H9 (cell line): ENCODE results near the gene MOB4. TPM values are rescaled to one million over a fixed set of nuclear protein-coding genes. Genes with fewer than 3 reads are reported as not detected.
A peak's percentile ranks its signal among the peaks of the same experiment; 100 is the strongest.

Experiments used
- DNase-seq: peaks from one replicate; pipeline ENCODE4 v3.0.0-alpha.2; 2017
- H2AFZ ChIP-seq: one replicate; pipeline ENCODE4 v1.6.1; 2013; ENCODE audit warnings: mild to moderate bottlenecking, low read length, control low read depth, moderate library complexity
- H2AK5ac ChIP-seq: 2 replicates; pipeline ENCODE4 v1.6.1; 2013; ENCODE audit warnings: low read length, control low read depth, mixed read lengths; ENCODE audit not compliant: insufficient read length
- H2BK120ac ChIP-seq: one replicate; pipeline ENCODE4 v1.6.1; 2013; ENCODE audit warnings: low read depth, mild to moderate bottlenecking, low read length, control low read depth, inconsistent platforms; ENCODE audit not compliant: poor library complexity, severe bottlenecking
- H2BK12ac ChIP-seq: 2 replicates; pipeline ENCODE4 v1.6.1; 2013; ENCODE audit warnings: low read length, control low read depth, mixed read lengths, low read depth; ENCODE audit not compliant: insufficient read length
- H2BK15ac ChIP-seq: 2 replicates; pipeline ENCODE4 v1.6.1; 2013; ENCODE audit warnings: low read depth, low read length, control low read depth
- H2BK20ac ChIP-seq: one replicate; pipeline ENCODE4 v1.6.1; 2013; ENCODE audit warnings: low read depth, mild to moderate bottlenecking, low read length, control low read depth, inconsistent platforms; ENCODE audit not compliant: poor library complexity, severe bottlenecking
- H2BK5ac ChIP-seq: 2 replicates; pipeline ENCODE4 v1.6.1; 2013; ENCODE audit warnings: low read length, control low read depth, mixed read lengths; ENCODE audit not compliant: insufficient read length
- H3K14ac ChIP-seq: 2 replicates; pipeline ENCODE4 v1.6.1; 2013; ENCODE audit warnings: low read length, control low read depth; ENCODE audit not compliant: insufficient read depth
- H3K18ac ChIP-seq: 2 replicates; pipeline ENCODE4 v1.6.1; 2013; ENCODE audit warnings: low read depth, mild to moderate bottlenecking, mixed read lengths, low read length, control low read depth; ENCODE audit not compliant: insufficient read length
- H3K23ac ChIP-seq: 2 replicates; pipeline ENCODE4 v1.6.1; 2013; ENCODE audit warnings: low read length, control low read depth, mixed read lengths, low read depth; ENCODE audit not compliant: insufficient read length
- H3K23me2 ChIP-seq: 2 replicates; pipeline ENCODE4 v1.6.1; 2013; ENCODE audit warnings: low read depth, mild to moderate bottlenecking, mixed read lengths, low read length, control low read depth; ENCODE audit not compliant: insufficient read length, poor library complexity, severe bottlenecking
- H3K27ac ChIP-seq: 2 replicates; pipeline ENCODE4 v1.5.1; 2013; ENCODE audit warnings: low read length, control low read depth, mixed read lengths, low read depth; ENCODE audit not compliant: insufficient read length
- H3K27me3 ChIP-seq: 2 replicates; pipeline ENCODE4 v1.6.1; 2013; ENCODE audit warnings: low read length, control low read depth, inconsistent platforms; ENCODE audit not compliant: insufficient read depth
- H3K4ac ChIP-seq: 2 replicates; pipeline ENCODE4 v1.6.1; 2013; ENCODE audit warnings: low read depth, mild to moderate bottlenecking, control low read depth, inconsistent platforms, low read length, moderate library complexity
- H3K4me1 ChIP-seq: 2 replicates; pipeline ENCODE4 v1.6.1; 2013; ENCODE audit warnings: low read length, control low read depth, inconsistent platforms; ENCODE audit not compliant: insufficient read depth
- H3K4me2 ChIP-seq: 2 replicates; pipeline ENCODE4 v1.6.1; 2013; ENCODE audit warnings: low read length, control low read depth, mixed read lengths; ENCODE audit not compliant: insufficient read length, insufficient read depth
- H3K56ac ChIP-seq: 2 replicates; pipeline ENCODE4 v1.6.1; 2013; ENCODE audit warnings: low read depth, mild to moderate bottlenecking, mixed read lengths, low read length, control low read depth; ENCODE audit not compliant: insufficient read length
- H3K79me1 ChIP-seq: 2 replicates; pipeline ENCODE4 v1.6.1; 2013; ENCODE audit warnings: low read depth, mild to moderate bottlenecking, moderate library complexity, low read length, control low read depth, inconsistent platforms; ENCODE audit not compliant: insufficient read depth, poor library complexity, severe bottlenecking
- H3K79me2 ChIP-seq: 2 replicates; pipeline ENCODE4 v1.6.1; 2013; ENCODE audit warnings: low read length, control low read depth, inconsistent platforms; ENCODE audit not compliant: insufficient read depth
- H3K9ac ChIP-seq: 2 replicates; pipeline ENCODE4 v1.6.1; 2013; ENCODE audit warnings: low read length, control low read depth, mixed read lengths; ENCODE audit not compliant: insufficient read length; ENCODE audit errors: extremely low read depth
- H3K9me3 ChIP-seq: one replicate; pipeline ENCODE4 v1.6.1; 2013; ENCODE audit warnings: low read depth, low read length, inconsistent platforms; ENCODE audit not compliant: control insufficient read depth
- H3T11ph ChIP-seq: one replicate; pipeline ENCODE4 v1.6.1; 2013; ENCODE audit warnings: mild to moderate bottlenecking, low read length, control low read depth, inconsistent platforms
- H4K20me1 ChIP-seq: one replicate; pipeline ENCODE4 v1.6.1; 2013; ENCODE audit not compliant: control insufficient read depth, insufficient read length, insufficient read depth
- H4K5ac ChIP-seq: 2 replicates; pipeline ENCODE4 v1.6.1; 2013; ENCODE audit warnings: low read depth, mild to moderate bottlenecking, mixed read lengths, low read length, control low read depth; ENCODE audit not compliant: insufficient read length
- H4K8ac ChIP-seq: replicated peaks from 2 replicates; pipeline ENCODE4 v1.6.1; 2013; ENCODE audit warnings: low read length, control low read depth, mixed read lengths, low read depth; ENCODE audit not compliant: insufficient read length
- H4K91ac ChIP-seq: 2 replicates; pipeline ENCODE4 v1.6.1; 2013; ENCODE audit warnings: low read depth, mild to moderate bottlenecking, moderate library complexity, mixed read lengths, low read length, control low read depth; ENCODE audit not compliant: insufficient read length
- H3K27ac Mint-ChIP-seq, 3 experiments: 2 replicates in 2 of 3; 3 replicates in 1 of 3; pipeline ENCODE4 v1.8.0; 2020 to 2021; ENCODE audit warnings: mixed read lengths in 3 of 3, mild to moderate bottlenecking in 1 of 3, moderate library complexity in 1 of 3
- H3K27me3 Mint-ChIP-seq: 2 replicates; pipeline ENCODE4 v1.8.0; 2021; ENCODE audit warnings: low read depth, mild to moderate bottlenecking, moderate library complexity, mixed read lengths
- H3K36me3 Mint-ChIP-seq, 3 experiments: 2 replicates in 2 of 3; 3 replicates in 1 of 3; pipeline ENCODE4 v1.8.0; 2020 to 2021; ENCODE audit warnings: low read depth in 3 of 3, mixed read lengths in 3 of 3; ENCODE audit not compliant: insufficient read depth in 1 of 3
- H3K4me1 Mint-ChIP-seq, 2 experiments: 2 replicates each; pipeline ENCODE4 v1.8.0; 2020; ENCODE audit warnings: mixed read lengths in 2 of 2
- H3K4me3 Mint-ChIP-seq, 2 experiments: 2 replicates in 1 of 2; 3 replicates in 1 of 2; pipeline ENCODE4 v1.8.0; 2020 to 2021; ENCODE audit warnings: mild to moderate bottlenecking in 2 of 2, mixed read lengths in 2 of 2, moderate library complexity in 1 of 2
- H3K9me3 Mint-ChIP-seq, 2 experiments: 2 replicates in 1 of 2; 3 replicates in 1 of 2; pipeline ENCODE4 v1.8.0; 2020; ENCODE audit warnings: mild to moderate bottlenecking in 2 of 2, mixed read lengths in 2 of 2, moderate library complexity in 1 of 2
- WGBS: extraction: QIAGEN DNeasy Blood & Tissue Kit; methylation state at CpG from one replicate; pipeline ENCODE4 v1.1.7; 2013; ENCODE audit warnings: missing lambda C conversion rate, low lambda C conversion rate, mixed read lengths; ENCODE audit not compliant: insufficient read length; ENCODE audit errors: extremely low coverage; 5-methylcytosine and 5-hydroxymethylcytosine counted together
- total RNA-seq: library from RNA; stranded (reverse); gene quantifications from 2 replicates; pipeline ENCODE4 v1.2.1, GENCODE V29; 2021
- TF ChIP-seq, protein P1 (sequence below): fragments of 200-600 bp; sonication (generic); conservative IDR thresholded peaks from 3 replicates; pipeline ENCODE4 v1.8.0; 2021; ENCODE audit warnings: antibody characterized with exemption, mild to moderate bottlenecking

MOB4 gene
- total RNA-seq, 1 experiment from 2014 or later, result 57.6 TPM

DNA sequence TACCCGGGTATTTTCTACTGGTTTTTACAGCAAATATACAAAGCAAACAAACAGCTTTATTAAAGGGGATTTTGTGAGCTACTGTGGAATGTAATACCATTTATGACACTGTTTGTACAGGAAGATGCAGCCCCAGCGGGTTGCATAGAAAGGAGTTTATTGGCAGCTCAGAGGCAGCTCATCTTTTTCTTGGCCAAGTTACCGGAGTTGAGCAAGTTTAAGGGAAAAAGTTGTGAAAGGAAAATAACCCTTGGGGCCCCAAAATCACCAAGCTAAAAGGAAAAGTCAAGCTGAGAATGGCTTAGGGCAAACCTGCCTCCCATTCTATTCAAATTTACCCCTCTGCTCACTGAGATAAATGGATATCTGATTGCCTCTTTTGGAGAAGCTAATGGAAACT, 60.8 kb downstream of the MOB4 start:
- no peaks in the 10 kb centered on the region for H3K79me1 ChIP-seq
- peaks cover 15% of the 10 kb centered on the region; the same call in 1 of the 2 replicates for H3K4me1 ChIP-seq
- TF ChIP-seq, protein P1, sequence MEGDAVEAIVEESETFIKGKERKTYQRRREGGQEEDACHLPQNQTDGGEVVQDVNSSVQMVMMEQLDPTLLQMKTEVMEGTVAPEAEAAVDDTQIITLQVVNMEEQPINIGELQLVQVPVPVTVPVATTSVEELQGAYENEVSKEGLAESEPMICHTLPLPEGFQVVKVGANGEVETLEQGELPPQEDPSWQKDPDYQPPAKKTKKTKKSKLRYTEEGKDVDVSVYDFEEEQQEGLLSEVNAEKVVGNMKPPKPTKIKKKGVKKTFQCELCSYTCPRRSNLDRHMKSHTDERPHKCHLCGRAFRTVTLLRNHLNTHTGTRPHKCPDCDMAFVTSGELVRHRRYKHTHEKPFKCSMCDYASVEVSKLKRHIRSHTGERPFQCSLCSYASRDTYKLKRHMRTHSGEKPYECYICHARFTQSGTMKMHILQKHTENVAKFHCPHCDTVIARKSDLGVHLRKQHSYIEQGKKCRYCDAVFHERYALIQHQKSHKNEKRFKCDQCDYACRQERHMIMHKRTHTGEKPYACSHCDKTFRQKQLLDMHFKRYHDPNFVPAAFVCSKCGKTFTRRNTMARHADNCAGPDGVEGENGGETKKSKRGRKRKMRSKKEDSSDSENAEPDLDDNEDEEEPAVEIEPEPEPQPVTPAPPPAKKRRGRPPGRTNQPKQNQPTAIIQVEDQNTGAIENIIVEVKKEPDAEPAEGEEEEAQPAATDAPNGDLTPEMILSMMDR, result no peak
- H4K91ac ChIP-seq, result no peak overlapping the region
- no peaks in the 10 kb centered on the region for H3K27me3 Mint-ChIP-seq
- no peaks in the 10 kb centered on the region for H3K27me3 ChIP-seq
- H2BK120ac ChIP-seq, result no peak overlapping the region
- no peak overlapping the region for H3K18ac ChIP-seq
- peak overlapping the region in 2 of 3 experiments; percentile 8 to 18; a peak in 4 of 7 replicates for H3K27ac Mint-ChIP-seq
- no peaks in the 10 kb centered on the region; the same call in 1 of the 2 replicates for H3K79me2 ChIP-seq
- no peaks in the 10 kb centered on the region for H3K23me2 ChIP-seq
- WGBS, result no CpG with 5 or more reads among the region's 3 CpGs
- H3K36me3 Mint-ChIP-seq, result peaks cover 36 to 39% (median 37%) of the 10 kb centered on the region in 3 experiments
- no peak overlapping the region for H2BK20ac ChIP-seq
- no peak overlapping the region for H3T11ph ChIP-seq
- no peak for DNase-seq
- no peak overlapping the region for H3K14ac ChIP-seq
- H3K4me1 Mint-ChIP-seq, result peaks cover 13 to 18% of the 10 kb centered on the region in 2 experiments
- H2BK12ac ChIP-seq, result no peak overlapping the region
- no peak overlapping the region for H3K23ac ChIP-seq
- no peak overlapping the region for H2BK5ac ChIP-seq
- H3K9me3 ChIP-seq, result peaks cover 24% of the 10 kb centered on the region
- no peak overlapping the region for H3K9ac ChIP-seq
- H3K4ac ChIP-seq, result no peak overlapping the region
- no peak overlapping the region for H3K4me3 Mint-ChIP-seq
- H2BK15ac ChIP-seq, result no peak overlapping the region
- H2AK5ac ChIP-seq, result no peak overlapping the region
- no peak overlapping the region for H2AFZ ChIP-seq
- no peak overlapping the region for H3K4me2 ChIP-seq
- H3K27ac ChIP-seq, result no peak overlapping the region
- H4K8ac ChIP-seq, result no peak overlapping the region
- H4K5ac ChIP-seq, result no peak overlapping the region
- H4K20me1 ChIP-seq, result no peaks in the 10 kb centered on the region
- H3K56ac ChIP-seq, result no peak overlapping the region
- H3K9me3 Mint-ChIP-seq, result peaks cover 27 to 36% of the 10 kb centered on the region in 2 experiments
